ENCODE measurements around the gene GAS6.

Gene GAS6

DNA sequence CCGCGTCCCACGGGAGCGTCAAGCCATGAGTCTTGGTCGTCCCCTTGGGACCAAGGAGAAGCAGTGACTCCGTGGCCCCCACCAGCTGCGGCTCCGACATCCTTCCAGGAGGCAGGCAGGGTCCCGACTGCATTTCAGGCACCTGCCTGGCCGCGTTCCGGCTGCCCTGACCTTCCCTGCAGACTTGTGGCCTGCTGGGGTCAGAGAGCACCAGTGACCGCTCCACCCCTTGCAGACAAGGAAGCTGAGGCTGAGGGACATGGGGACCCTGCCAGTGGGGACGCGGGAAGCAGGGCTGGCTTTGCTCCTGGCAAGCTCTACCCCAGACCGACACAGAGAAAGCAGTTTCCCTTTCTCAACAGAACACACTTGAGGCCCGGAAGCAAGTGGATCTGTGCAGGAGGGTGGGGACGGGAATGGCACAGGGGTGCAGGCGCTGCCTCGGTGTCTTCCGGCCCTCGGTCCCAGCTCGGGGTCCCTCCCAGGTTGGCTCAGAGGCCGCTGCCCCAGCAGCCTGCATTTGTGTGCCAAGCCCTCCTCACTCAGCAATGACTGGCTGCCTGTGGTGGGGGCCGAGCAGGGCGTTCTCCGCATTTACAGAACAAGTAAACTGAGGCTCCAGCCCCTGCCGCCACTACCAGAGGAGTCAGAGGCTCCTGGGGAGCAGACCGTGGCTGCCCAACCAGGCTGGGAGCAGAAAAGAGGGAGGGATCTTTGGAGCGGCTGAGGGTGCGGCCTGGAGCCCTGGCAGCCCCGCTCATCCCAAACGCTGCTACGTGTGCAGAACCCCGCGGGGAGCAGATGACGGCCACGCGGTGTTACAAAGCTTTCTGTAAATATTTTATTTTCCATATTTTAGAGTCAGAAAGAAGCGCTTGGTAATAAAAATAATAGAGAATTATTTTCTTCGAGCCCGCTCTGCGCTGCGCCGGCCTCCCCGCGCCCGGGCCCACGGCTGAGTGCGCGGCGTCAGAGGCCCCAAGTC lies 43.9 kb downstream of the GAS6 start:
- H3K4me3 ChIP-seq (ENCODE audit: low read depth, low read length): no peak overlapping the region
- no peak for DNase-seq (ENCODE audit: low read depth, low spot score)
- TF ChIP-seq, protein P1, sequence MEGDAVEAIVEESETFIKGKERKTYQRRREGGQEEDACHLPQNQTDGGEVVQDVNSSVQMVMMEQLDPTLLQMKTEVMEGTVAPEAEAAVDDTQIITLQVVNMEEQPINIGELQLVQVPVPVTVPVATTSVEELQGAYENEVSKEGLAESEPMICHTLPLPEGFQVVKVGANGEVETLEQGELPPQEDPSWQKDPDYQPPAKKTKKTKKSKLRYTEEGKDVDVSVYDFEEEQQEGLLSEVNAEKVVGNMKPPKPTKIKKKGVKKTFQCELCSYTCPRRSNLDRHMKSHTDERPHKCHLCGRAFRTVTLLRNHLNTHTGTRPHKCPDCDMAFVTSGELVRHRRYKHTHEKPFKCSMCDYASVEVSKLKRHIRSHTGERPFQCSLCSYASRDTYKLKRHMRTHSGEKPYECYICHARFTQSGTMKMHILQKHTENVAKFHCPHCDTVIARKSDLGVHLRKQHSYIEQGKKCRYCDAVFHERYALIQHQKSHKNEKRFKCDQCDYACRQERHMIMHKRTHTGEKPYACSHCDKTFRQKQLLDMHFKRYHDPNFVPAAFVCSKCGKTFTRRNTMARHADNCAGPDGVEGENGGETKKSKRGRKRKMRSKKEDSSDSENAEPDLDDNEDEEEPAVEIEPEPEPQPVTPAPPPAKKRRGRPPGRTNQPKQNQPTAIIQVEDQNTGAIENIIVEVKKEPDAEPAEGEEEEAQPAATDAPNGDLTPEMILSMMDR (IDR thresholded peaks at IDR 0.05; ENCODE audit: insufficient read depth, low read length, missing control alignments): no peak
- ChIA-PET CTCF (interaction anchor here (0.9 to 1.6 kb wide), 5 partner anchors 42 to 139 kb away, joined by 3 to 6 read pairs (median 4); no protein-coding TSS in a partner anchor), POLR2A (interaction anchor here (1.4 to 1.6 kb wide), 3 partner anchors 78 to 127 kb away, joined by 4 to 7 read pairs (median 5); no protein-coding TSS in a partner anchor)

- CTCF ChIA-PET: interaction anchor here (0.8 to 1.6 kb wide), 2 partner anchors 38 to 128 kb away, joined by 4 read pairs; no protein-coding TSS in a partner anchor
- no peak overlapping the region for H3K4me3 ChIP-seq (ENCODE audit: low read depth, low read length)
- POLR2A ChIA-PET: no interaction called here
- TF ChIP-seq, protein P1 (IDR thresholded peaks at IDR 0.05; ENCODE audit: insufficient read depth, low read length, missing control alignments): no peak
- no peak for DNase-seq (ENCODE audit: low read depth, low spot score)
Measured at GRCh38 chr13:113819341-113819730, 44.5 kb downstream of the GAS6 start.

- CTCF ChIA-PET: interaction anchor here (0.8 to 1.6 kb wide), 2 partner anchors 38 to 128 kb away, joined by 4 read pairs; no protein-coding TSS in a partner anchor
- TF ChIP-seq, protein P1 (IDR thresholded peaks at IDR 0.05; ENCODE audit: insufficient read depth, low read length, missing control alignments): no peak
- no peak for DNase-seq (ENCODE audit: low read depth, low spot score)
Measured at GRCh38 chr13:113818700-113819295, 45.1 kb downstream of the GAS6 start.

GRCh38 chr13:113817860-113818691 lies 45.8 kb downstream of the GAS6 start:
- CTCF ChIA-PET: interaction anchor here (1.6 kb wide), 1 partner anchor 129 kb away, joined by 4 read pairs; no protein-coding TSS in a partner anchor
- H3K4me3 ChIP-seq (ENCODE audit: low read depth, low read length): no peak overlapping the region
- POLR2A ChIA-PET: no interaction called here
- DNase-seq (ENCODE audit: low read depth, low spot score): no peak
- TF ChIP-seq, protein P1 (IDR thresholded peaks at IDR 0.05; ENCODE audit: insufficient read depth, low read length, missing control alignments): no peak

More at GRCh38 chr13:113818700-113819295, 45.1 kb downstream of the GAS6 start:
- H3K4me3 ChIP-seq (ENCODE audit: low read depth, low read length): no peak overlapping the region
- POLR2A ChIA-PET: no interaction called here

DNA sequence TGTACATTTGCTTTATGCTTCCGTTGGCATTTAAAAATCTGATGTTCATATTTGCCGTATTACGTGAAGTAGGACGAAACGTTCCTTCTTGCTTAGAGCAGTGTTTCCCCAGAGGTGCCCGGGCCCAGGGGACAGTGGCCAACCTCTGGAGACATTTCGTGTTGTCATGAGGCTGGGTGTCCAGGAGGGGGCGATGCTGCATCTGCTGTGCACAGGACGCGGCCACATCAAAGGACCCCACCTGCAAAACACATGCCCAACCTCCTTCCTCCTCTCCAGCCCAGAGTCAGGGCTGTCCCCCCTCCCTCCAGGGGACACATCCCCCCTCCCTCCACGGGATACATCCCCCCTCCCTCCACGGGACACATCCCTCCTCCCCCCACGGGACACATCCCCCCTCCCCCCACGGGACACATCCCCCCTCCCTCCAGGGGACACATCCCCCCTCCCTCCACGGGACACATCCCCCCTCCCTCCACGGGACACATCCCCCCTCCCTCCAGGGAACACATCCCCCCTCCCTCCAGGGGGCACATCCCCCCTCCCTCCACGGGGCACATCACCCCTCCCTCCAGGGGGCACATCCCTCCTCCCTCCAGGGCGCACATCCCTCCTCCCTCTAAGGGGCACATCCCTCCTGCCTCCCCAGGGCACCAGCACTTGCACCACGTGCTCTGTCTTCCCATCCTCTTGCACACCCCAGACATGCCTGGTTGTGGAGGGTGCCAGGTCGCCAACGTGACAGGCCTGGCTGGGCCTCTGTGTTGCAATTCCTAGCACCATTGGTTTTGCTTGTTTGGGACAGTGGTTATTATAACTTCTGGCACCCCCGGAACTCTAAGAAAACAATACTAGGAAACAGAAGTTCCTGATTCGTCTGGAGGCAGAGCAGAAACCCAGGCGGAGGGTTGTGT lies 46.7 kb downstream of the GAS6 start:
- TF ChIP-seq, protein P1 (IDR thresholded peaks at IDR 0.05; ENCODE audit: insufficient read depth, low read length, missing control alignments): peak; percentile 91
- no peak overlapping the region for H3K4me3 ChIP-seq (ENCODE audit: low read depth, low read length)
- DNase-seq (ENCODE audit: low read depth, low spot score): no peak
- ChIA-PET CTCF (interaction anchor here (0.8 to 1.0 kb wide), 4 partner anchors 20 to 409 kb away, joined by 3 to 4 read pairs (median 3); no protein-coding TSS in a partner anchor), POLR2A (no interaction called here)

All from AG04449 (cell line).